AML-193 (cell line): ENCODE results near the gene DESI2.
"Not testable (repeated sequence)": the region's sequence is repeated elsewhere in the genome, so short reads cannot be mapped to it uniquely, and the experiment has no call there.

Source experiments
- DNase-seq, 2 experiments: peaks; one replicate each; lab custom pipeline; 2025; lab: John Stamatoyannopoulos, UW

The DESI2 gene

DNA sequence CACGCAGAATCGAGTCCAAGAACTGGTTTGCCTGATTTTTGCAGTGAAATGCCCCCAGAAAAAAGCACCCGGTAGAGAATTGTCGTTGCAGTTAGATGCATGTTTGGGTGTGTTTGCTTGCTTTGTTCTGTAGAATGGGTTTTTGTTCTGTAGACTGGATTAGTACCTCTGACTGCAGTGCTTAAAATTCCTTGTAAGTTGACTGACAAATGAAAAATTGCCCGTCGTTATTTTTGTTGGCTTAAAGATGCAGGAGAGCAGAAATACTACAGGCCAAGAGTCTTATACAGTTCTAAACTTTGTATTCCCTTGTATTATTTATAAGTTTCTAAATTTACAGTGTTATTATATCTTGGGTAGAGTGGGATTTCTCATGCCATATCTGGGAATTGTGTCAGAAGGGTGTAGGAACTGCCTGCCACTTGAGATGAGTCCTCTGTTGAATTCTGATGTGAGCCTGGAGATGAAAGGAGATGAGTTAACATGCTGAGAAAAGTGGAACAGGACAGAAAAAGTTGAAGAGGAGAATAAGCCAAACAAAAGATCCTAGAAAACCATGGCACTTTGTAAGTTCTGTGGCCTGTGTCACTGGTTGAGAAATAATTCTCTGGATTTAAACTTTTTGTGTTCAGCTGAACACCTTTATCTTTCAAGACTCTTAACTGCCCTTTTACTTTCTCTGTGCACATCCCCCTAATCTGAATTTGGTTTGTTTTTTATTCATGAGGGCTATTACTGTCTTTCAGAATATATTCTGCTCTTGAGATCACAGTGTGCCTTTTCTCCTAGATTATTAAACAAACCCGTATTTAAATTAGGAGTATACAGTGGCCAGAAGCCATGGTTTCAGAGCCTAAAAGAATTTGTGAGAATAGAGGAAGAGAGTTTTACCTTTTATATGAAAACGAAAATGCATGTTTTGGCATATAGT lies 1.4 kb downstream of the DESI2 start:
- DNase-seq: no peak

DNA sequence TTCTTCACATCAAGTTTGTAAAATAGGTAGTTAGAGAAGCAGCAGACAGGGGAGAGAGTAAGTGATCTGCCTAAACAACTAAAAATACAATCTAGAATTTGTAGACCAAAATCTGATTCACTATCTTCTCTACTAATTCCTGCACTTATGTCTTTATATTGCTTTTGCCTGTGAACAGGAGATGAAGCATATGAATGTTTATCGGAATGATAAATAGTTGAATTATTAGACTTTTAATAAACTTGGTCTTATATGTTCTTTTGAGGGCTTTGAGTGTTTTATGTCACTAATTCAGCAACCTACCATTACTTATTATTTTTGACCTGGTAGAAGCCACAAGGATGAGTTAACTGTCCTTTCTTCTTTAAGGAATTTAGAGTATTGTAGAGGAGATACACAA lies 2.3 kb downstream of the DESI2 start:
- DNase-seq: no peak

DNA sequence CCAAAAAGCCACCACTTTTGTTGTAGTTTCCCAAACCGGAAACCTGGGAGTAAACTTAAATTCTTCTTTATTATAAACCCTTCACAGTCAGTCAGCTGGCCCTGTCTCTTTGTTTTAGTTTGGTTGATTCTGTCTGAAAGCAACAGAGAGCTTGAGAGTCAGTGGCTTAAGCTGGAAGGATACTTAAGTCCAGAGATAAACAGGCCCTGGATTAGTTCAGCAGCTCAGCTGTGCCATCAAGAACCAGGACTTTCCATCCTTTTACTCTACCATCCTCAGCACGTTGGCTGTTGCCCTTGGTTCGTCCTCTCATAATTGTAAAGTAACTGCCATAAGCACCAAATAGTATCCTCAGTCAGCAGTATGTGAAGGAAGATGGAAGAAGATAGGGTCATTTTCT lies 4.5 kb downstream of the DESI2 start:
- no peak for DNase-seq

- no peak for DNase-seq
Measured at GRCh38 chr1:244659694-244660093, 6.8 kb downstream of the DESI2 start.

DNA sequence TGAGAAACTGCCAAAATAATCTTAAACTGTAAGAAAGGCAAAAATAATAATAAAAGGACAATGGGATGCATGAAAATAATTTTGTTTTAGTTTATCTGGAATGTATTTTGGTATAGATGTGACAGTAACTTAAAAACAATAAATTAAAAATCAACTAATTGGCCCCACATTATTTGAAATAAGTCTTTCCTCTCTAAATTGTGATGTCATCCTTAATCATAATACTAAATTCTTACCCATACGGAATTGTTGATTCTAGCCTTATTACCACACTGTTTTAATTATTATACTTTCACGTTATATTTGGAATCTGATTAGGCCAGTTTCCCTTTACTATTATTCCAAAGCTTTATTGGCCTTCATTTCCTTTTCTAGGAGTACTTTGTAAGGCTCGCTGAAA lies 7.7 kb downstream of the DESI2 start:
- DNase-seq: no peak

DNA sequence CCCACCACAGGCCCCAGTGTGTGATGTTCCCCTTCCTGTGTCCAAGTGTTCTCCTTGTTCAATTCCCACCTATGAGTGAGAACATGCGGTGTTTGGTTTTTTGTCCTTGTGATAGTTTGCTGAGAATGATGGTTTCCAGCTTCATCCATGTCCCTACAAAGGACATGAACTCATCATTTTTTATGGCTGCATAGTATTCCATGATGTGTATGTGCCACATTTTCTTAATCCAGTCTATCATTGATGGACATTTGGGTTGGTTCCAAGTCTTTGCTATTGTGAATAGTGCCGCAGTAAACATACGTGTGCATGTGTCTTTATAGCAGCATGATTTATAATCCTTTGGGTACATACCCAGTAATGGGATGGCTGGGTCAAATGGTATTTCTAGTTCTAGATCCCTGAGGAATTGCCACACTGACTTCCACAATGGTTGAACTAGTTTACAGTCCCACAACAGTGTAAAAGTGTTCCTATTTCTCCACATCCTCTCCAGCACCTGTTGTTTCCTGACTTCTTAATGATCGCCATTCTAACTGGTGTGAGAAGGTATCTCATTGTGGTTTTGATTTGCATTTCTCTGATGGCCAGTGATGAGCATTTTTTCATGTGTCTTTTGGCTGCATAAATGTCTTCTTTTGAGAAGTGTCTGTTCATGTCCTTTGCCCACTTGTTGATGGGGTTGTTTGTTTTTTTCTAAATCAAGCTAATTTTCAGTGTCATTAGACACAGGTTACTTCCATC lies 8.8 kb downstream of the DESI2 start:
- DNase-seq: not testable (repeated sequence)

DNA sequence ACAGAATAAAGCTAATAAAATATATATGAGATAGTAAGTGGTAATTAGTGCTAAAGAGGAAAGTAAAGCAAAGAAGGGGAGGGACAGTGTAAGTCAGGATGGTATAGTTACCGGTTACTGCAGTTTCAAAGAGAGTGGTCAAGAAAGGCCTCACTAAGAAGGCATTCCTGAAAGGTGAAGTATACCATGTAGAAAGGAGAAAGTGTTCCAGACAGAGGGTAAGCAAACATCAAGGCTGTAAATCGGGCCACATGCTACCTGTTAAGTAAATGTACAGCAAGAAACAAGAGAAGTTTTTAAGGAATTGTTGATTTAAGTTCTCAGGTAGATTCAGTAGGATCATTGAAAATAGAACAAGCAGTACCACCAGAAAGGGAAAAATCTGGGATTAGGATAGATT lies 9.7 kb downstream of the DESI2 start:
- no peak for DNase-seq

DNA sequence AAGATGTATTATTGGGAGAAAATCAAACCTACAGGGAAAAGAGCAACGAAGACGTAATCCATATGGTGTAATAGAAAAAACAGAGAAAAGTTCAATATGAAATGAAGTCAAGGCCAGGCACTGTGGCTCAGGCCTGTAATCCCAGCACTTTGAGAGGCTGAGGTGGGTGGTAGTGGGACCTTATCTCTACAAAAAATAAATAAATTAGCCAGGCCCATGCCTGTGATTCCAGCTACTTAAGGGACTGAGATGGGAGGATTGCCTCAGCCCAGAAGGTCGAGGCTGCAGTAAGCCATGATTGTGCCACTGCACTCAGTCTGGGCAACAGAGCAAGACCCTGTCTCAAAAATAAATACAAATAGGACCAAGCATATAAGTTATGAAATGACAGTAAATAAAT lies 11.4 kb downstream of the DESI2 start:
- DNase-seq: no peak

GRCh38 chr1:244665771-244666217 lies 12.9 kb downstream of the DESI2 start:
- DNase-seq: no peak

DNA sequence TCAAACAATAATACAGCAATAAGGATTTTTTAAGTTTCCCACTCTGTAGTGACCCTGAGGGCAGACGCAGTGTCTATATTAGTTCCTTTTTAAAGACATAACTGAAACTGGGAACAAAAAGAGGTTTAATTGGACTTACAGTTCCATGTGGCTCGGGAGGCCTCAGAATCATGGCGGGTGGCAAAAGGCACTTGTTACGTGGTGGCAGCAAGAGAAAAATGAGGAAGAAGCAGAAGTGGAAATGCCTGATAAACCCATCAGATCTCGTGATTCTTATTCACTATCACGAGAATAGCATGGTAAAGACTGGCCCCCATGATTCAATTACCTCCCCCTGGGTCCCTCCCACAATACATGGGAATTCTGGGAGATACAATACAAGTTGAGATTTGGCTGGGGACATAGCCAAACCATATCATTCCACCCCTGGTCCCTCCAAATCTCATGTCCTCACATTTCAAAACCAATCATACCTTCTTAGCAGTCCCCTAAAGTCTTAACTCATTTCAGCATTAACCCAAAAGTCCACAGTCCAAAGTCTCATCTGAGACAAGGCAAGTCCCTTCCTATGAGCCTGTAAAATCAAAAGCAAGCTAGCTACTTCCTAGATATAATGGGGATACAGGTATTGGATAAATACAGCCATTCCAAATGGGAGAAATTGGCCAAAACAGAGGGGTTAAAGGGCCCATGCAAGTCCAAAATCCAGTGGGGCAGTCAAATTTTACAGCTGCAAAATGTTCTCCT lies 13.9 kb downstream of the DESI2 start:
- not testable (repeated sequence) for DNase-seq

GRCh38 chr1:244667797-244668196 lies 14.9 kb downstream of the DESI2 start:
- DNase-seq: no peak

DNA sequence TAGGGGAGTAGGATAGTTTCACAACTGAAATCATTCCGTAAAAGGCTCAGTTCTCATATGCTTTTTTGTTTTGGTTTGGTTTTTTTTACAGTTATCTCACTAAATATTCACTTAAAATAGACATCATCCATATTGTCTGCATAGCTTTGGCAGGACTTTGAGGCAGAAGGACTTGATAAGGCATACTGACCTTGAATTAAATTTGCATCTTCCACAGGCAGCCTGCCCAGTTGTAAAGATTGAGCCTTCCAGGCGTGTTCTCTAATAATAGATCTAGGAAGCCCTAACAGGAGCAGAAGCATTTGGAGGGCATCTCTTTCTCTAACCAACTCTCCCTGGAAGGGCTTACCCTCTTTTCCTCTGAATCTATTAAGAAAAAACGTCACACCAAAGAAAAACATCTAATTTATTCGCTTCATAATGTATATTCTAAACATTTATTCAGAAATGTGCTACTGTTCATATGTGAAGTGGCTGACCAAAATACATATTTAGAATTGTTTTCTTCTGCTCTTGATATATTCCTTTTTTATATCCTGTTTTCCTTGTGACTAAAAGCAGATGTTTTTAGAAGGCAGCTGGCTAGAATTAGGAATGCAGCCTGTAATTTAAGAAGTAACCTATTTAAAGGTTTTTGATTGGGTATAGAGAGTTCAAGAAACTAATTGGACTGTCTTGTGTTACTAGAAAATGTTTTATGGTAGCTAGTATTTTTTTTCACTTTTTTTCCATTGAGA lies 20.2 kb downstream of the DESI2 start:
- no peak for DNase-seq

DNA sequence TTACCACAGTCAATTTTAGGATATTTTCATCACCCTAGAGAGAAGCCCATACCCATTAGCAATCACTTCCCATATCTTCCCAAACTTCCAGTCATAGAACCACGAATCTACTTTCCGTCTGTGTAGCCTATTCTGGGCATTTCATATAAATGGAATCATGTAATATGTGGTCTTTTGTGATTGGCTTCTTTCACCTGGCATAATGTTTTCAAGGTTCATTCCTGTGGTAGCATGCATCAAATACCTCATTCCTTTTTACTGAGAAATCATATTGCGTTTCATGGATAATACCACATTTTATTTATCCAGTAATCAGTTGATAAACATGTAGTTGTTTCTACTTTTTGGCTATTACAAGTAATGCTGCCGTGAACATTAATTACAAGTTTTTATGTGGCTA lies 21.5 kb downstream of the DESI2 start:
- DNase-seq: no peak

GRCh38 chr1:244675167-244675566 lies 22.2 kb downstream of the DESI2 start:
- no peak for DNase-seq

- DNase-seq: no peak
Measured at GRCh38 chr1:244678697-244679096, 25.8 kb downstream of the DESI2 start.

DNA sequence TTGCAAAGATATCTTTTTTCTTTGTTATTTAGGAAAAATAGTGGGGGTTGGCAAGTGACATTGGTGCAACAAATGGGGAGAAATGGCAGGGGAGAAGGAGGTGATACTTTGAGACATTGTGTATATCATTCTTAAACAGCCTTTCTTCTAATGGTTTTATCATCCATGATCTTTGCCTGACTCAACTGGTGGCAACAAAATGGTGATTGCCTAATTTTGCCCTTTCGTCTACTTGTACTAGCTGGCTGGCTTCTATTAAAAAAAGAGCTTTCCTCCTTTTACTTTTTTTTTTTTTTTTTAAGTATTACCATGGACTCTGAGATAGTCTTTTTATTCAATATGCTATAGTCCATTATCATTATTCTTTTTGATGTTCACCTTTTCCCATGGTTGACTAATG lies 27.7 kb downstream of the DESI2 start:
- DNase-seq: no peak

DNA sequence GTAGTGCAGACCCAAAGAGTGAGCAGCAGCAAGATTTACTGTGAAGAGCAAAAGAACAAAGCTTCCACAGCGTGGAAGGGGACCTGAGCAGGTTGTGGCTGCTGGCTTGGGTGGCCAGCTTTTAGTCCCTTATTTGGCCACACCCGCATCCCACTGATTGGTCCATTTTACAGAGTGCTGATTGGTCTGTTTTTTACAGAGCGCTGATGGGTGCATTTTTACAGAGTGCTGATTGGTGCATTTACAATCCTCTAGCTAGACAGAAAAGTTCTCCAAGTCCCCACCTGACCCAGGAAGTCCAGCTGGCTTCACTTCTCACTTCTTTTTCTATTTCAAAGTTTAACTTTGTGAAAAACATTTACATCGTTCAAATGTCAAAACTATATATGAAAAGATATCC lies 29.2 kb downstream of the DESI2 start:
- DNase-seq: not testable (repeated sequence)

GRCh38 chr1:244695937-244696336 lies 43.0 kb downstream of the DESI2 start:
- no peak for DNase-seq

DNA sequence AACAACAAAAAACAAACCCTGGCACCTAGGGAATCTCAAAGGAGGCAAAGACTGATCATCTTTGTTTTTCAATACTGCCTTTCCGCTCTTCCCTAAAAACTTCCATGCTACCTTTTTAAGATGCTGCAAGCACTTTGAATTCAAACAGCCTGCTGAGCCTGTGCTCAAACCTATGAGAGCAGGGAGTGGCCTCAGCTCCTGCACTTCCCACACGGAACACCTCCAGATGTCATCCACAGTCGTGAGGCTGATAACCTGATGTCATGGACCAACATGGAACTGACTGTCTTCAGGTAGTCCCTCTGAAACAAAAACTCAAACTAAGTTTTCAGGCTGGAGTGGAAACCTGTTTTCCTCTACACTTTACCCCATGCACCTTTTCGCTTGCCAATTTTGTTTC lies 46.8 kb downstream of the DESI2 start:
- DNase-seq: no peak

DNA sequence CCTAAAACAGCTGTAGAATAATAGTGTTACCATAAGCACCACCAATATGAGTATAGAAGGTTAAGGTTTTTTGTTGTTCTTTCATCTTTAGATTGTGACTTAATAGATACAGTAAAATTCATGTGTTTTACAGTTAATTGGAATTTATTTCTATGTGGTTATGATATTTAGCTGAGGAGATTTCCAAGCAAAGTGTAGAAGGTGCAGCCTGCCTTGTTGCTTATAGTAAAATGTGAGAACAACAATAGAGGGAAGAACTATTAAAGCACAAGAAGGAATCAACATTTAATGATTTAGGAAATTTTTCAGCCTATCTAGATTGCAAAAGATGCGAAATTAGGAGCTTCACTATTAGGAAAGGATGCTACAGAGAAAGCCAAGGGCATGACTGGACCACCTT lies 47.9 kb downstream of the DESI2 start:
- DNase-seq: no peak

GRCh38 chr1:244702620-244703019 lies 49.7 kb downstream of the DESI2 start:
- no peak for DNase-seq

GRCh38 chr1:244704107-244704506 lies 51.2 kb downstream of the DESI2 start:
- no peak for DNase-seq
